ENCODE measurements around the gene CLEC4C. TPM values are rescaled to one million over a fixed set of nuclear protein-coding genes. Genes with fewer than 3 reads are reported as not detected.
"Not testable (repeated sequence)": the region's sequence is repeated elsewhere in the genome, so short reads cannot be mapped to it uniquely, and the experiment has no call there.

CLEC4C gene, protein sequence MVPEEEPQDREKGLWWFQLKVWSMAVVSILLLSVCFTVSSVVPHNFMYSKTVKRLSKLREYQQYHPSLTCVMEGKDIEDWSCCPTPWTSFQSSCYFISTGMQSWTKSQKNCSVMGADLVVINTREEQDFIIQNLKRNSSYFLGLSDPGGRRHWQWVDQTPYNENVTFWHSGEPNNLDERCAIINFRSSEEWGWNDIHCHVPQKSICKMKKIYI
- total RNA-seq = not detected in 3 replicates
- long read RNA-seq = 0 reads

DNA sequence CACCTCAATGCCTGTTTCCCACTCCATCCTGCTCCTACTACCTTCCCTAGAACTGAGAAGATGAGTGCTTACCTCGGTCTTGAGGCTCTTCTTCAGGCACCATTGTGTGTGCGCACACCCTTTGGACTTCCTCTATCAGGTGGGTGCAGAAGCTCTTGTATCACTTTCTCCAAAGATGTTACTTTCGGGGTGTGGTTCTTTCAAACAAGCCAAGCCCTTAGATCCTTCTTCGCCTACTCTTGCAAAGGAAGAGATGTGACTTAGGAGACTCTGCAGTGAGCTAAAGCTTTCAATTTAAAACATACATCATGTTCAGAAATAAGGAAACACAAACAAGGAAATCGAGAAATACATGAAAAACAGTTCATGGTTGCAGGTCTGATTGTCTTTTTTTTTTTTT lies at the start of gene CLEC4C:
Gene CLEC4C, minus strand, starts transcription at position 130 of the 400 bp plus-strand sequence. Its CDS starts 27 bp downstream, at position 103.
- Mint-ChIP-seq H3K27me3 (ENCODE audit: low read depth) (peaks cover 2% of the 10 kb centered on the region), H3K9me3 (ENCODE audit: low read depth) (peaks cover 7% of the 10 kb centered on the region), H3K27ac (ENCODE audit: unreplicated experiment) (no peak within 1 kb of the TSS), H3K36me3 (ENCODE audit: low read depth) (no peaks in the 10 kb centered on the region), H3K4me3 (ENCODE audit: unreplicated experiment) (no peak within 1 kb of the TSS), H3K4me1 (ENCODE audit: low read depth) (no peaks in the 10 kb centered on the region)
- no peak for DNase-seq (ENCODE audit: low spot score)
- TF ChIP-seq, protein P1, sequence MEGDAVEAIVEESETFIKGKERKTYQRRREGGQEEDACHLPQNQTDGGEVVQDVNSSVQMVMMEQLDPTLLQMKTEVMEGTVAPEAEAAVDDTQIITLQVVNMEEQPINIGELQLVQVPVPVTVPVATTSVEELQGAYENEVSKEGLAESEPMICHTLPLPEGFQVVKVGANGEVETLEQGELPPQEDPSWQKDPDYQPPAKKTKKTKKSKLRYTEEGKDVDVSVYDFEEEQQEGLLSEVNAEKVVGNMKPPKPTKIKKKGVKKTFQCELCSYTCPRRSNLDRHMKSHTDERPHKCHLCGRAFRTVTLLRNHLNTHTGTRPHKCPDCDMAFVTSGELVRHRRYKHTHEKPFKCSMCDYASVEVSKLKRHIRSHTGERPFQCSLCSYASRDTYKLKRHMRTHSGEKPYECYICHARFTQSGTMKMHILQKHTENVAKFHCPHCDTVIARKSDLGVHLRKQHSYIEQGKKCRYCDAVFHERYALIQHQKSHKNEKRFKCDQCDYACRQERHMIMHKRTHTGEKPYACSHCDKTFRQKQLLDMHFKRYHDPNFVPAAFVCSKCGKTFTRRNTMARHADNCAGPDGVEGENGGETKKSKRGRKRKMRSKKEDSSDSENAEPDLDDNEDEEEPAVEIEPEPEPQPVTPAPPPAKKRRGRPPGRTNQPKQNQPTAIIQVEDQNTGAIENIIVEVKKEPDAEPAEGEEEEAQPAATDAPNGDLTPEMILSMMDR (IDR thresholded peaks at IDR 0.05) = no peak

- TF ChIP-seq, protein P1 (IDR thresholded peaks at IDR 0.05) = no peak
- H3K36me3 Mint-ChIP-seq (ENCODE audit: low read depth) = no peaks in the 10 kb centered on the region
- peaks cover under 1% of the 10 kb centered on the region for H3K4me1 Mint-ChIP-seq (ENCODE audit: low read depth)
Observed at GRCh38 chr12:7793211-7793610, 46.0 kb upstream of the CLEC4C start.

DNA sequence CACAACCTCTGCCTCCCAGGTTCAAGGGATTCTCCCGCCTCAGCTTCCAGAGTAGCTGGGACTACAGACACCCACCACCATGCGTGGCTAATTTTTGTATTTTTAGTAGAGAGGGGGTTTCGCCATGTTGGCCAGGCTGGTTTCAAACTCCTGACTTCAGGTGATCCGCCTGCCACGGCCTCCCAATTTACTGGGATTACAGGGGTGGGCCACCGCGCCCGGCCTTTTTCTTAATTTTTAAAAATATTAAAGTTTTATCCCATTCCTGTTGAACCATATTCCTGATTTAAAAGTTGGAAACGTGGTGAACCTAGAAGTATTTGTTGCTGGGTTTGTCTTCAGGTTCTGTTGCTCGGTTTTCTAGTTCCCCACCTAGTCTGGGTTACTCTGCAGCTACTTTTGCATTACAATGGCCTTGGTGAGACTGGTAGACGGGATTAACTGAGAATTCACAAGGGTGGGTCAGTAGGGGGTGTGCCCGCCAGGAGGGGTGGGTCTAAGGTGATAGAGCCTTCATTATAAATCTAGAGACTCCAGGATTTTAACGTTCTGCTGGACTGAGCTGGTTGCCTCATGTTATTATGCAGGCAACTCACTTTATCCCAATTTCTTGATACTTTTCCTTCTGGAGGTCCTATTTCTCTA lies 41.8 kb upstream of the CLEC4C start, which contains the start of gene NANOG:
Gene NANOG, plus strand, starts transcription at position 519 of the 645 bp plus-strand sequence. CDS start 213 bp downstream, outside the sequence.
- H3K36me3 Mint-ChIP-seq (ENCODE audit: low read depth); H3K4me3 Mint-ChIP-seq (ENCODE audit: unreplicated experiment); H3K4me1 Mint-ChIP-seq (ENCODE audit: low read depth); H3K9me3 Mint-ChIP-seq (ENCODE audit: low read depth); H3K27ac Mint-ChIP-seq (ENCODE audit: unreplicated experiment); DNase-seq (ENCODE audit: low spot score): not testable (repeated sequence)
- H3K27me3 Mint-ChIP-seq (ENCODE audit: low read depth) = peaks cover 57% of the 10 kb centered on the region

More at GRCh38 chr12:7793211-7793610, 46.0 kb upstream of the CLEC4C start:
- Mint-ChIP-seq H3K27me3 (ENCODE audit: low read depth) (peaks cover 32% of the 10 kb centered on the region), H3K9me3 (ENCODE audit: low read depth) (no peaks in the 10 kb centered on the region), H3K27ac (ENCODE audit: unreplicated experiment) (no peak overlapping the region), H3K4me3 (ENCODE audit: unreplicated experiment) (no peak overlapping the region)
- DNase-seq (ENCODE audit: low spot score) = no peak

GRCh38 chr12:7788294-7788660 lies 41.1 kb upstream of the CLEC4C start:
- H3K9me3 Mint-ChIP-seq (ENCODE audit: low read depth) = no peaks in the 10 kb centered on the region
- H3K4me1 Mint-ChIP-seq (ENCODE audit: low read depth) = peaks cover 5% of the 10 kb centered on the region
- no peak for DNase-seq (ENCODE audit: low spot score)
- TF ChIP-seq, protein P1 (IDR thresholded peaks at IDR 0.05) = no peak
- H3K4me3 Mint-ChIP-seq (ENCODE audit: unreplicated experiment) = no peak overlapping the region
- no peak overlapping the region for H3K27ac Mint-ChIP-seq (ENCODE audit: unreplicated experiment)
- H3K36me3 Mint-ChIP-seq (ENCODE audit: low read depth) = peaks cover 1% of the 10 kb centered on the region
- H3K27me3 Mint-ChIP-seq (ENCODE audit: low read depth) = peaks cover 54% of the 10 kb centered on the region

GRCh38 chr12:7787574-7788293 lies 40.6 kb upstream of the CLEC4C start:
- H3K4me3 Mint-ChIP-seq (ENCODE audit: unreplicated experiment) = no peak overlapping the region
- DNase-seq (ENCODE audit: low spot score) = no peak

More at GRCh38 chr12:7787574-7788293, 40.6 kb upstream of the CLEC4C start:
- peaks cover 54% of the 10 kb centered on the region for H3K27me3 Mint-ChIP-seq (ENCODE audit: low read depth)
- no peak overlapping the region for H3K27ac Mint-ChIP-seq (ENCODE audit: unreplicated experiment)
- TF ChIP-seq, protein P1 (IDR thresholded peaks at IDR 0.05) = no peak
- H3K36me3 Mint-ChIP-seq (ENCODE audit: low read depth) = peaks cover 1% of the 10 kb centered on the region
- peaks cover 5% of the 10 kb centered on the region for H3K4me1 Mint-ChIP-seq (ENCODE audit: low read depth)
- no peaks in the 10 kb centered on the region for H3K9me3 Mint-ChIP-seq (ENCODE audit: low read depth)
